ENCODE results near the gene CYP2E1.

The CYP2E1 gene

DNA sequence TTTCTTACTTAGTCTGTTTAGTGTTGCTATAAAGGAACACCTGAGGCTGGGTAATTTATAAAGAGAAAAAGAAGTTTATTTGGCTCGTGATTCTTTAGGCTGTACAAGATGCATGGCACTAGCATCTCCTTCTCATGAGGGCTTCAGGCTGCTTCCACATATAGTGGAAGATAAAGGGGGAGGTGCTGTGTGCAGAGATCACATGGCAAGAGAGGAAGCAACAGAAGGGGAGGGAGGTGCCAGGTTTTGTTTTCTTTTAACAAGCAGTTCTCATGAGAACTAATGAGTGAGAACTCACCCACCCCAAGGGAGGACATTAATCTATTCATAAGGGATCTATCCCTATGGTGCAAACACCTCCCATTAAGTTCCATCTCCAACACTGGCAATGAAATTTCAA lies 17.3 kb downstream of the CYP2E1 start:
- Histone ChIP-seq H3K27ac (ENCODE audit: insufficient read depth, low read depth, low read length, poor library complexity, severe bottlenecking) (no peak overlapping the region), H3K27me3 (ENCODE audit: control insufficient read depth, insufficient read depth, low read length, poor library complexity, severe bottlenecking) (no peaks in the 10 kb centered on the region), H3K4me3 (ENCODE audit: insufficient read depth, low read depth, low read length) (no peak overlapping the region), H3K36me3 (ENCODE audit: control insufficient read depth, insufficient read depth, low read length) (no peaks in the 10 kb centered on the region), H3K4me1 (ENCODE audit: control insufficient read depth, insufficient read depth, low read length) (no peaks in the 10 kb centered on the region), H3K9me3 (ENCODE audit: control insufficient read depth, low read length) (peaks cover 9% of the 10 kb centered on the region)
- WGBS, 2 experiments: 45 to 54% methylated on average over 1 of the region's 1 CpG

DNA sequence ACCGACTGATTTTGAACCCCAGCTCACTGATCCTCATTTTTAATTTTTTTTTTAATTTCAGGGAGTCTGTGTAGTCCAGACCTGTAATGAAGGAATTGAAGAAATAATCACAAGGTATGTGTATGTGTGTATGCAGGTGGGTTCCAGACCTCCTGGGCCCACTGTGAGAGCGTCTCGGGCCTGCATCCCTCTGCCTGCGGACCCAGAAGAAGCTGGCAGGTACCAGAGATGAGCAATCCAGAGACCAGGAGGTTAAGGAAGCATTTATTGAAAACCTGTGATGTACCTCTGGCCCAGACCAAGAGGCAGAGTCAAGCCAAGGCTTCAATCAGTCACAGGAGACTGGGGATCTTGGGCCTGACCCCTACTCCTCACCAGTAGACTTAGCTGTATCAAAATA lies 27.4 kb downstream of the CYP2E1 start:
- Histone ChIP-seq H3K4me3 (ENCODE audit: insufficient read depth, low read depth, low read length) (no peak overlapping the region), H3K36me3 (ENCODE audit: control insufficient read depth, insufficient read depth, low read length) (no peaks in the 10 kb centered on the region), H3K9me3 (ENCODE audit: control insufficient read depth, low read length) (peaks cover 20% of the 10 kb centered on the region), H3K27ac (ENCODE audit: insufficient read depth, low read depth, low read length, poor library complexity, severe bottlenecking) (no peak overlapping the region), H3K4me1 (ENCODE audit: control insufficient read depth, insufficient read depth, low read length) (no peaks in the 10 kb centered on the region), H3K27me3 (ENCODE audit: control insufficient read depth, insufficient read depth, low read length, poor library complexity, severe bottlenecking) (no peaks in the 10 kb centered on the region)
- 76 to 77% methylated on average over 4 of the region's 4 CpGs for WGBS, 2 experiments

DNA sequence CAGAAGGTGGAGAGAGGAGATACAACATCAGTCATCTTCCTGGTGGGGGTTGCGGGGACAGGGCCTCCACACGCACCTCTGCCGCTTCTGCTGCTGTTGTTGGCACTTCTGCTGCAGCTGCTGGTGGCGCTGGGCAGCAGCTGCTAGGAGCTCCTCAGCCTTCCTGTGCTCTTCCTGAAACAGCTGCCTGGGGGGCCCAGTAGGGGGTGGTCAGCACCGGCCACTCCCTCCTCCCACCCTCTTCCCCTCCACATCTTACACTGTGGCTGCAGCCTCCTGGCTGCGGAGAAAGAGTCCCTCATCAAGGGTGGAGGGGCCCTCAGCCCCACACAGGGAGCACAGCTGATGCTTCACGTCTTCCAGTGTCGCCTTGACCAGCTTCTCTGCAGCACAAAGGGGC lies 28.4 kb downstream of the CYP2E1 start:
- 70 to 78% methylated on average over 8 of the region's 8 CpGs for WGBS, 2 experiments
- Histone ChIP-seq H3K4me3 (ENCODE audit: insufficient read depth, low read depth, low read length) (no peak overlapping the region), H3K27me3 (ENCODE audit: control insufficient read depth, insufficient read depth, low read length, poor library complexity, severe bottlenecking) (no peaks in the 10 kb centered on the region), H3K36me3 (ENCODE audit: control insufficient read depth, insufficient read depth, low read length) (no peaks in the 10 kb centered on the region), H3K27ac (ENCODE audit: insufficient read depth, low read depth, low read length, poor library complexity, severe bottlenecking) (no peak overlapping the region), H3K9me3 (ENCODE audit: control insufficient read depth, low read length) (peaks cover 20% of the 10 kb centered on the region), H3K4me1 (ENCODE audit: control insufficient read depth, insufficient read depth, low read length) (no peaks in the 10 kb centered on the region)

DNA sequence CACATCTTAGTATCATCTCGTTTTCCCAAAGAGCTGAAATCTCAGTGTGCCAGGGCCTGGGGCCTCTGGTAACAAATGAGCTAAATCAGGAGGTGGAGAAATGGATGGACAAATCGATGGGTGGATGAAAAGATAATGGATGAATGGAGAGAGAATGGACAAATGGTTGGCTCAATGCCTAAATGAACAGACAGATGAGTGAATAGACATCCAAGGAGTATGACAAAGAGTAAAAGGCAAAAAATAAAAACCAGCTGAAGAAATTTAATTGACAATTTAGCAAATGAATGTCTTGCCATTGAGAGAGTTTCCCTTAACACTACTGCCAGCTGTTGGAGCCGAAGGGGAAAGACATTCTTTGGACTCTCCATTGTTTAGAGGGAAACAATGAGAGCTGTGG lies 30.2 kb downstream of the CYP2E1 start:
- H3K4me3 ChIP-seq (ENCODE audit: insufficient read depth, low read depth, low read length): no peak overlapping the region
- WGBS, 2 experiments: 44 to 50% methylated on average over 3 of the region's 3 CpGs
- peaks cover 20% of the 10 kb centered on the region for H3K9me3 ChIP-seq (ENCODE audit: control insufficient read depth, low read length)

DNA sequence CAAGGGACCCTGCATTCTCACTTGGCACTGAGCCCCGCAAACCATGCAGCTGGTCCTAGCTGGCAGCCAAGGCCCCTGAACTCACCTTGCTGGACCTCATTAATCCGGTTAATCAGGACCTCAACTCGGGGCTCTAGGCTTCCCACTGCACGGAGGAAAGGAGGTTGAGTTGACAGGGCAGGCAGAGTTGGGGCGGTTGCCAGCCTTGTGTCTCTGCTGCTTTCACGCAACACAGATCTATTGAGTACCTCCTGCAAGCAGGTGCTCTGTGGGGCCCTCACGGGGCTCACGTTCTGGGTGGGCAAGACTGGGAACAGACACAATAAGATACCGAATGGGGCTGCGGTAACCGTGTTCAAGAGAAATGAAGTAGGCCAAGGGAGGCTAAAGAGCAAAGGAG lies 32.1 kb downstream of the CYP2E1 start:
- Histone ChIP-seq H3K4me3 (ENCODE audit: insufficient read depth, low read depth, low read length) (no peak overlapping the region), H3K36me3 (ENCODE audit: control insufficient read depth, insufficient read depth, low read length) (no peaks in the 10 kb centered on the region), H3K9me3 (ENCODE audit: control insufficient read depth, low read length) (peaks cover 21% of the 10 kb centered on the region), H3K27ac (ENCODE audit: insufficient read depth, low read depth, low read length, poor library complexity, severe bottlenecking) (no peak overlapping the region), H3K27me3 (ENCODE audit: control insufficient read depth, insufficient read depth, low read length, poor library complexity, severe bottlenecking) (no peaks in the 10 kb centered on the region), H3K4me1 (ENCODE audit: control insufficient read depth, insufficient read depth, low read length) (no peaks in the 10 kb centered on the region)
- 75 to 80% methylated on average over 11 of the region's 11 CpGs for WGBS, 2 experiments

More for the DNA sequence above, 30.2 kb downstream of the CYP2E1 start:
- no peak overlapping the region for H3K27ac ChIP-seq (ENCODE audit: insufficient read depth, low read depth, low read length, poor library complexity, severe bottlenecking)
- H3K4me1 ChIP-seq (ENCODE audit: control insufficient read depth, insufficient read depth, low read length): no peaks in the 10 kb centered on the region
- no peaks in the 10 kb centered on the region for H3K36me3 ChIP-seq (ENCODE audit: control insufficient read depth, insufficient read depth, low read length)
- no peaks in the 10 kb centered on the region for H3K27me3 ChIP-seq (ENCODE audit: control insufficient read depth, insufficient read depth, low read length, poor library complexity, severe bottlenecking)

DNA sequence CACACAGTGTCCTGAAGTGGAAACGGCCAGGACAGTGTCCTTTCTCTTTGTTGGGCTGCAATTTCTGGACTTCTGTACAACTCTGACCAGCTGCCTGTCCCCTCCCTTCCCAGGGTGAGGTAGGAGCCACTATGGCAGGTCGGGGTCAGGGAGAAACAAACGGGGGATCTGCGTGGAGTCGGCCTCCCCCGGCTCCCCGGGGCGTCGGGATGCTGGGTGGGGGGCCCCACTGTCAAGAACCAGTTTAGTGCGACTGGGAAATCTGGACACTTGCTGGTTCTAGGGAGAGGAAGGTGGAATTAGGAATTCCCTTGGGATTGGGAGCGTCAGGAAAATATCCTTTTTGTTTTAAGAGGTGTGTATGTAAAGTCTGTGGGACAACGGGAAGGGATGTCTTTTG lies 37.7 kb downstream of the CYP2E1 start:
- Histone ChIP-seq H3K4me3 (ENCODE audit: insufficient read depth, low read depth, low read length) (no peak overlapping the region), H3K27ac (ENCODE audit: insufficient read depth, low read depth, low read length, poor library complexity, severe bottlenecking) (no peak overlapping the region), H3K27me3 (ENCODE audit: control insufficient read depth, insufficient read depth, low read length, poor library complexity, severe bottlenecking) (no peaks in the 10 kb centered on the region), H3K36me3 (ENCODE audit: control insufficient read depth, insufficient read depth, low read length) (no peaks in the 10 kb centered on the region), H3K4me1 (ENCODE audit: control insufficient read depth, insufficient read depth, low read length) (no peaks in the 10 kb centered on the region), H3K9me3 (ENCODE audit: control insufficient read depth, low read length) (peaks cover 14% of the 10 kb centered on the region)
- 78 to 79% methylated on average over 12 of the region's 12 CpGs for WGBS, 2 experiments

DNA sequence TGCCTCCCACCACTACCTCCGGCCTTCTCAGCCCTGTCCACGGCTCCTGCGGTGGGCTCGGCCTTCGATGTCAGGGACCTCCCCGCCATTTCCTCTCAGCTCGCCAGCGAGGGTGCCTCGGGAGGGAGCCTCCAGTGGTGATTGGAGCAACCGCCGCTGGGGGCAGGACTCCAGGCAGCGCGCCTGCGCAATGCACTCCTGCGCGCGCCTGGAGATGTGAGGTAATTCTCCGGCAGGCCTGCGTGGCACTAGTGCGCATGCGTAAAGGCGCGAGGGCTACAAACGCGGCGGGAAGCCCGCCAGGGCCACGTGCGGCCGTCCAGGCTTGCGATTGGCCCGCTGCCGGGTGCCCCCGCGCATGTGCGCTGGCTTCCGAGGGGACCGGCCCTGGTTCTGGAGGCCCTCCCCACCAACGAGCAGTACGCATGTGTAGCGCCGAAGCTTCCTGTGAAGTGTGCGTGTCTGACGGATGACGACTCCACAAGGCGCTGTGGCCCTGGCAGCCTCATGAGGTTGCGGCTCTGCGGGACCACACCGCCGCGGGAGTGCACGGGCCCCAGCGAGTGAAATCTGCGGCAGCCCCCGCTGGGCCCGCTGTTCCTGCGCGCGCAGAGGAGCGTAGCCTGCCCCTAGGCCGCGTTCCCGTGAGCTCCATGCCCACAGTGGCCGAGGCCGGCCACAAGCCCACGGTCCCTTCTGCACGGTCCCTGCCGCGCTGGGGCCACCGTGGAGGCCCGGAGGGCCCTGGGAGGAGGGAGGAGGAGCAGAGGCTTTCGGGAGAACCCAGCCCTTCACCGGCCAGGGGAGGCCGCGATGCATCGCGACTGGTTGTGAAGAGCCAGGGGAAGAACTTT lies 38.5 kb downstream of the CYP2E1 start, which contains the start of gene SYCE1:
SYCE1 (minus strand) TSS at position 143 of the 854 bp plus-strand sequence; CDS start at position 89, 54 bp downstream.
- no peak within 1 kb of the TSS for H3K4me3 ChIP-seq (ENCODE audit: insufficient read depth, low read depth, low read length)
- 91 to 92% methylated on average over 77 of the region's 77 CpGs for WGBS, 2 experiments
- H3K27me3 ChIP-seq (ENCODE audit: control insufficient read depth, insufficient read depth, low read length, poor library complexity, severe bottlenecking): no peaks in the 10 kb centered on the region
- no peaks in the 10 kb centered on the region for H3K36me3 ChIP-seq (ENCODE audit: control insufficient read depth, insufficient read depth, low read length)
- peaks cover 14% of the 10 kb centered on the region for H3K9me3 ChIP-seq (ENCODE audit: control insufficient read depth, low read length)
- no peaks in the 10 kb centered on the region for H3K4me1 ChIP-seq (ENCODE audit: control insufficient read depth, insufficient read depth, low read length)
- no peak within 1 kb of the TSS for H3K27ac ChIP-seq (ENCODE audit: insufficient read depth, low read depth, low read length, poor library complexity, severe bottlenecking)

DNA sequence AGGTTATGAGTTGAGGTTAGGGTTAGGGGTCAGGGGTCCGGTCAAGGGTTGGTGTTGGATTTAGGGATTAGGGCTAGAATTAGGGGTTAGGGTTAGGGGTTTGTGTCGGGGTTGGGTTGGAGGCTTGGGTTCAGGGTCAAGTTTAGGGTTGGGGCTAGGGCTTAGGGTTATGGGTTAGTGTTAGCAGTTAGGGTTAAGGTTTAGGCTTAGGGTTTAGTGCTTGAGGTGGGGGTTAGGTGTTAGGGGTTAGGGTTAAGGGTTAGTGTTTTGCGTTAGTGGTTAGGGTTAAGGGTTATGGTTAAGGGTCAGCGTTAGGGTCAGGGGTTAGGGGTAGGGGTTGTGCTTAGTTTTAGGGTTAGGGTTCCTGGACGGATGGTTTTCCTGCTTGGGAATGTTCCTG lies 40.0 kb downstream of the CYP2E1 start:
- H3K4me3 ChIP-seq (ENCODE audit: insufficient read depth, low read depth, low read length): no peak overlapping the region
- H3K27me3 ChIP-seq (ENCODE audit: control insufficient read depth, insufficient read depth, low read length, poor library complexity, severe bottlenecking): no peaks in the 10 kb centered on the region
- H3K4me1 ChIP-seq (ENCODE audit: control insufficient read depth, insufficient read depth, low read length): no peaks in the 10 kb centered on the region
- WGBS, 2 experiments: 67 to 69% methylated on average over 5 of the region's 5 CpGs
- peaks cover 12% of the 10 kb centered on the region for H3K9me3 ChIP-seq (ENCODE audit: control insufficient read depth, low read length)
- no peaks in the 10 kb centered on the region for H3K36me3 ChIP-seq (ENCODE audit: control insufficient read depth, insufficient read depth, low read length)
- no peak overlapping the region for H3K27ac ChIP-seq (ENCODE audit: insufficient read depth, low read depth, low read length, poor library complexity, severe bottlenecking)

DNA sequence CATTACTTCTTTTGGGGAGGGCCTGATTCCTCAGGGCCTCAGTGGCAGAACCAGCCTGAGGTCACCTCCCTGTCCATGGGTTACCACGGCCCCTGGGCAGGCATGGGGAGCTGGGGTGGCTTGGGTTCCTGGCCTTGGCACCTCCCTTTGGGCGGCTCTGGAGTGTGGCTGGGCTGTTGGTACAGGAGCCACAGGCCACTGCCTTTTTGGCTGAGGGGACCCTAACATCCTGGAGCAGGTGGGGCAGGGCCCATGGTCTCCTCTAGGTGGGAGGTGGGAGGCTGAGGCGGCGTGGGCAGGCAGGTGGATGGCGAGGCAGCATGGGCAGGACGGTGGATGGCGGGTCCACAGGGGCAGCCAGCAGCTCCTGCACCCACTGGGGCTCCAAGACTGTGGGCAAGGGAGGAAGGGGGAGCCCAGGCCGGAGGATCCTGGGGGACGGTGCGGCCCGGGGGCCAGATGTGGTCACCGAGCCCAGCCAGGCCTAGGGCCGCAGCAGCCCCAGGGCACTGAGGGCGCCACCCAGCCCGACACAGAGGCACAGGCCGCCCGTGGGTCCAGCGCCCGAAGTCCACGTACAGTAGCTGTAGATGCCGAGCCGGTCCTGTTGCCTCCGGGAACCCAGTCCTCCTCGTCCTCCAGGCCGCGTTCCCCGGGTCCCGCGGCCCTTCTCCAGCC lies 40.6 kb downstream of the CYP2E1 start:
- 82% methylated on average over 29 of the region's 29 CpGs for WGBS, 2 experiments
- Histone ChIP-seq H3K4me3 (ENCODE audit: insufficient read depth, low read depth, low read length) (no peak overlapping the region), H3K27me3 (ENCODE audit: control insufficient read depth, insufficient read depth, low read length, poor library complexity, severe bottlenecking) (no peaks in the 10 kb centered on the region), H3K4me1 (ENCODE audit: control insufficient read depth, insufficient read depth, low read length) (no peaks in the 10 kb centered on the region), H3K27ac (ENCODE audit: insufficient read depth, low read depth, low read length, poor library complexity, severe bottlenecking) (no peak overlapping the region), H3K36me3 (ENCODE audit: control insufficient read depth, insufficient read depth, low read length) (no peaks in the 10 kb centered on the region), H3K9me3 (ENCODE audit: control insufficient read depth, low read length) (peaks cover 12% of the 10 kb centered on the region)

DNA sequence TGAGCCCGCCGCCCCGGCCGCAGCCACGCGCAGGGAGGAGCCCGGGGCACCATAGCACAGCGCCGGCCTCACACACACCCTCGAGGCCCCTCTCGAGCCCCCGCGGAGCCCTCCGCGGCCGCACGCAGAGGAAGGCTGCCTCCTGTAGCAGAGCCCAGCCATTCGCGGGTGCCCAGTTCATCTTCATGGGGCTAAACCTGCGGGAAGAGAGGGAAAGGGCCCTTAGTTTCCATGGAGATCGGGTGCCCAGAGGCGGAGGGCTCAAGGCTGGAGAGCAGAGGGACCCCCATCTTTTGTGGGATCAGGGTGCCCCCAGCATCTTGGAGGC lies 41.1 kb downstream of the CYP2E1 start:
- WGBS, 2 experiments: 87 to 88% methylated on average over 22 of the region's 22 CpGs
- Histone ChIP-seq H3K4me3 (ENCODE audit: insufficient read depth, low read depth, low read length) (no peak overlapping the region), H3K27ac (ENCODE audit: insufficient read depth, low read depth, low read length, poor library complexity, severe bottlenecking) (no peak overlapping the region), H3K4me1 (ENCODE audit: control insufficient read depth, insufficient read depth, low read length) (no peaks in the 10 kb centered on the region), H3K9me3 (ENCODE audit: control insufficient read depth, low read length) (peaks cover 14% of the 10 kb centered on the region), H3K27me3 (ENCODE audit: control insufficient read depth, insufficient read depth, low read length, poor library complexity, severe bottlenecking) (no peaks in the 10 kb centered on the region), H3K36me3 (ENCODE audit: control insufficient read depth, insufficient read depth, low read length) (no peaks in the 10 kb centered on the region)

Measured in ectodermal cell (in vitro differentiated cells).